H1 (cell line): Measurements from ENCODE around the gene FLT4. TPM values are rescaled to one million over a fixed set of nuclear protein-coding genes. Genes with fewer than 3 reads are reported as not detected.

Source experiments
- CBX8 ChIP-seq: fragments of 300-800, 300-1000 bp; sonication (generic); IDR thresholded peaks from 2 replicates; pipeline ENCODE4 v1.7.1; 2016; ENCODE audit warnings: low read depth, low read length, borderline replicate concordance
- polyA plus RNA-seq, 7 experiments: library from polyadenylated mRNA; depleted of rRNA in 3 of 7; stranded (reverse) in 5 of 7; unstranded in 2 of 7; fragments of >200 nt in 5 of 7; fragments of 200-250 nt in 2 of 7; gene quantifications; 1 replicate in 5 of 7; 2 replicates in 1 of 7; 4 replicates in 1 of 7; pipeline versions ENCODE4 v1.2.1 to v1.2.3, GENCODE V29; 2011 to 2013; ENCODE audit warnings: missing spikeins in 2 of 7, mixed read lengths in 2 of 7
- total RNA-seq: library from RNA; stranded (reverse); fragmentation: NEBNext Ultra II Directional; extraction: Animal tissue kit (Norgen Biotek cat#: 25700); gene quantifications from 2 replicates; pipeline ENCODE4 v1.2.1, GENCODE V29; 2021

Gene FLT4
- total and polyA plus RNA-seq, 2 of the 8 experiments (the other 6 are each of a cell fraction or from before 2014, with no cell fraction given) = 6.5 to 7.7 TPM

- no peak for TF ChIP-seq CBX8
These were observed 39.4 kb downstream of the FLT4 start (continued) for GRCh38 chr5:180609817-180610550.
